GM21515 (cell line): Measurements from ENCODE around the gene KANSL1.
"Not testable (repeated sequence)": the region's sequence is repeated elsewhere in the genome, so short reads cannot be mapped to it uniquely, and the experiment has no call there.

Experiments used
- ATAC-seq: cut with Tn5 transposase; IDR thresholded peaks from one replicate; pipeline ENCODE4 v1.9.1; 2021; ENCODE audit not compliant: unreplicated experiment

Gene KANSL1

DNA sequence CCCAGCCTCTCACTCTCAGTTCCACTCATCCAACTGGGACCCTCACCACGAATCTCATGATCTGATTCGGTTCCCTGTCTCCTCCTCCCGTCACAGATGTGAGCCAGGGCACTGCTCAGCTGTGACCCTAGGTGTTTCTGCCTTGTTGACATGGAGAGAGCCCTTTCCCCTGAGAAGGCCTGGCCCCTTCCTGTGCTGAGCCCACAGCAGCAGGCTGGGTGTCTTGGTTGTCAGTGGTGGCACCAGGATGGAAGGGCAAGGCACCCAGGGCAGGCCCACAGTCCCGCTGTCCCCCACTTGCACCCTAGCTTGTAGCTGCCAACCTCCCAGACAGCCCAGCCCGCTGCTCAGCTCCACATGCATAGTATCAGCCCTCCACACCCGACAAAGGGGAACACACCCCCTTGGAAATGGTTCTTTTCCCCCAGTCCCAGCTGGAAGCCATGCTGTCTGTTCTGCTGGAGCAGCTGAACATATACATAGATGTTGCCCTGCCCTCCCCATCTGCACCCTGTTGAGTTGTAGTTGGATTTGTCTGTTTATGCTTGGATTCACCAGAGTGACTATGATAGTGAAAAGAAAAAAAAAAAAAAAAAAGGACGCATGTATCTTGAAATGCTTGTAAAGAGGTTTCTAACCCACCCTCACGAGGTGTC is 167.6 kb downstream of the KANSL1 start:
- ATAC-seq, result no peak

DNA sequence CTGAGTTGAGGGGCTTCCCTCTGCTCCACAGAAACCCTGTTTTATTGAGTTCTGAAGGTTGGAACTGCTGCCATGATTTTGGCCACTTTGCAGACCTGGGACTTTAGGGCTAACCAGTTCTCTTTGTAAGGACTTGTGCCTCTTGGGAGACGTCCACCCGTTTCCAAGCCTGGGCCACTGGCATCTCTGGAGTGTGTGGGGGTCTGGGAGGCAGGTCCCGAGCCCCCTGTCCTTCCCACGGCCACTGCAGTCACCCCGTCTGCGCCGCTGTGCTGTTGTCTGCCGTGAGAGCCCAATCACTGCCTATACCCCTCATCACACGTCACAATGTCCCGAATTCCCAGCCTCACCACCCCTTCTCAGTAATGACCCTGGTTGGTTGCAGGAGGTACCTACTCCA is 168.2 kb downstream of the KANSL1 start:
- ATAC-seq, result no peak

DNA sequence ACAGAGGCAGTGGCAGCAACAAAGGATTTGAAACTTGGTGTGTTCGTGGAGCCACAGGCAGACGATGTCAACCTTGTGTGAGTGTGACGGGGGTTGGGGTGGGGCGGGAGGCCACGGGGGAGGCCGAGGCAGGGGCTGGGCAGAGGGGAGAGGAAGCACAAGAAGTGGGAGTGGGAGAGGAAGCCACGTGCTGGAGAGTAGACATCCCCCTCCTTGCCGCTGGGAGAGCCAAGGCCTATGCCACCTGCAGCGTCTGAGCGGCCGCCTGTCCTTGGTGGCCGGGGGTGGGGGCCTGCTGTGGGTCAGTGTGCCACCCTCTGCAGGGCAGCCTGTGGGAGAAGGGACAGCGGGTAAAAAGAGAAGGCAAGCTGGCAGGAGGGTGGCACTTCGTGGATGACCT is 168.6 kb downstream of the KANSL1 start:
- ATAC-seq, result no peak

DNA sequence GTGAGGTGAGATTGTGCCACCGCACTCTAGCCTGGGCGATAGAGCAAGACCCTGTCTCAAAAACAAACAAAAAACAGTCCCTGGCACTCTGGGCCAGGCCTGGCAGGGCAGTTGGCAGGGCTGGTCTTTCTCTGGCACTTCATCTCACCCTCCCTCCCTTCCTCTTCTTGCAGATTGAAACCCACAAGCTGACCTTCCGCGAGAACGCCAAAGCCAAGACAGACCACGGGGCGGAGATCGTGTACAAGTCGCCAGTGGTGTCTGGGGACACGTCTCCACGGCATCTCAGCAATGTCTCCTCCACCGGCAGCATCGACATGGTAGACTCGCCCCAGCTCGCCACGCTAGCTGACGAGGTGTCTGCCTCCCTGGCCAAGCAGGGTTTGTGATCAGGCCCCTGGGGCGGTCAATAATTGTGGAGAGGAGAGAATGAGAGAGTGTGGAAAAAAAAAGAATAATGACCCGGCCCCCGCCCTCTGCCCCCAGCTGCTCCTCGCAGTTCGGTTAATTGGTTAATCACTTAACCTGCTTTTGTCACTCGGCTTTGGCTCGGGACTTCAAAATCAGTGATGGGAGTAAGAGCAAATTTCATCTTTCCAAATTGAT is 169.3 kb downstream of the KANSL1 start:
- no peak for ATAC-seq

DNA sequence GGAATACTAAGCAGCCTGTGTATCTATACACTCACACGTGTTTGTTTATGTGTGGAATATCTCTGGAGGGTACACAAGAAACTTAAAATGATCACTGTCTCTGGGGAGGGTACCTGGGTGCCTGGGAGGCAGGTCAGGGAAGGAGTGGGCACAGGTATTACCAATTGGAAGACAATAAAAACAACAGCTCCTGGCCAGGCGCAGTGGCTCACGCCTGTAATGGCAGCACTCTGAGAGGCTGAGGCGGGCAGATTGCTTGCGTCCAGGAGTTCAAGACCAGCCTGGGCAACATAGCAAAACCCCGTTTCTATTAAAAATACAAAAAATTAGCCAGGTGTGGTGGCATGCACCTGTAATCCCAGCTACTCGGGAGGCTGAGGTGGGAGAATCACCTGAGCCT is 169.9 kb downstream of the KANSL1 start:
- not testable (repeated sequence) for ATAC-seq

DNA sequence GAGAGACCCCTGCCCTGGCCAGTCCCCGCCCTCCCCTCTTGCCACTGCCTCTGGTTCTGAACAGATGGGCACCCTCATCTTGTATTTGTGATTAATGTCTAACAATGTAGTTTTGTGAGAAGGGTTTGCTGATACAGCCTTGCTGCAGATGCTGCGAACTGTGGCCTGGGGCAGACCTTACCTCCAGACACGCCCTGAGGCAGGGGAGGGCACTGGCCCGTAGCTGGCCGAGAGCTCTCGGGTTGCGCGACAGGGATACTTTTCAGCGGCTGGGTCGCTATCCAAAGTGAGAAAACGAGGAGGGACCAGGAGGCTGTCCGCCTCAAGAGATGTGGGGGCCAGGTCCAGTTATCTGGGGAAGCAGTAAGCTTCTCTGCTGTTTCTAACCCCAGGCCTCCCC is 172.2 kb downstream of the KANSL1 start:
- ATAC-seq, result no peak

DNA sequence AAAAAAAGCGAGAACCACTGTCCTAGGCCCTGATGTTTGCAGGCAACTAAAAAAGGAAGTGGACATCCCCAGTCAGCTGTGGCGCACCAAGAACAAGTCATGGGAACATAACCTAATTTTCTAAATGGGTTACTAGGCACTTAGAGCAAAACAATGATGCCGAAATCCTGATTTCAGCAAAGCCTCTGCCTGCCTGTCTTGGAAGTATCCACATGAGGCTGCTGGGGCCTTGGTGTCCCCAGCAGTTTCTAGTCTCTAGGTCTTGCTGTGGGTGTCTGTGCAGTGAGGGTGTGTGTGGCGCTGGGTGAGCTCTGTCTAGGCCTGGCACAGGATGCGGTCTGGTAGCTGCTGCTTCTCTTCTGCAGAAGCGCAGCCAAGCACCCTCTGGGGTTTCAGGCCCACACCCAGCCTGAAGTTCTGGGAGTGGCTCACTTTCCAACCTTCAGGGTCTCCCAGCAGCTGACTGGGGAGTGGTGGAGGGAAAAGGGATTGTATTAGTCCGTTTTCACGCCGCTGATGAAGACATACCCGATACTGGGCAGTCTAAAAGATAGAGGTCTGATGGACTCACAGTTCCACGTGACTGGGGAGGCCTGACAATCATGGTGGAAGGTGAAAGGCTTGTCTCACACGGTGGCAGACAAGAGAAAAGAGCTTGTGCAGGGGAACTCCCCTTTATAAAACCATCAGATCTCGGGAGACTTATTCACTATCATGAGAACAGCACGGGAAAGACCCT is 173.0 kb downstream of the KANSL1 start:
- no peak for ATAC-seq

DNA sequence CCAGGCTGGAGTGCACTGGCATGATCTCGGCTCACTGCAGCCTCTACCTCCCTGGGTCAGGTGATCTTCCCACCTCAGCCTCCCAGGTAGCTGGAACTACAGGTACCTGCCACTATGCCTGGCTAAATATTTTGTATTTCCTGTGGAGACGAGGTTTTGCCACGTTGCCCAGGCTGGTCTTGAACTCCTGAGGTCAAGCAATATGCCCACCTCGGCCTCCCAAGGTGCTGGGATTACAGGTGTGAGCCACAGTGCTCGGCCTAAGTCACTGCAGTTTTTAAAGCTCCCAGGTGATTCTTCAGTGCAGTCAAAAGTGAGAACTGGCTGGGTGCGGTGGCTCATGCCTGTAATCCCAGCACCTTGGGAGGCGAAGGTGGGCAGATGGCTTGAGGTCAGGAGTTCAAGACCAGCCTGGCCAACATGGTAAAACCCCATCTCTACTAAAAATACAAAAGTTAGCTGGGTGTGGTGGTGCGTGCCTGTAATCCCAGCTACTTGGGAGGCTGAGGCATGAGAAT is 173.8 kb downstream of the KANSL1 start:
- not testable (repeated sequence) for ATAC-seq

DNA sequence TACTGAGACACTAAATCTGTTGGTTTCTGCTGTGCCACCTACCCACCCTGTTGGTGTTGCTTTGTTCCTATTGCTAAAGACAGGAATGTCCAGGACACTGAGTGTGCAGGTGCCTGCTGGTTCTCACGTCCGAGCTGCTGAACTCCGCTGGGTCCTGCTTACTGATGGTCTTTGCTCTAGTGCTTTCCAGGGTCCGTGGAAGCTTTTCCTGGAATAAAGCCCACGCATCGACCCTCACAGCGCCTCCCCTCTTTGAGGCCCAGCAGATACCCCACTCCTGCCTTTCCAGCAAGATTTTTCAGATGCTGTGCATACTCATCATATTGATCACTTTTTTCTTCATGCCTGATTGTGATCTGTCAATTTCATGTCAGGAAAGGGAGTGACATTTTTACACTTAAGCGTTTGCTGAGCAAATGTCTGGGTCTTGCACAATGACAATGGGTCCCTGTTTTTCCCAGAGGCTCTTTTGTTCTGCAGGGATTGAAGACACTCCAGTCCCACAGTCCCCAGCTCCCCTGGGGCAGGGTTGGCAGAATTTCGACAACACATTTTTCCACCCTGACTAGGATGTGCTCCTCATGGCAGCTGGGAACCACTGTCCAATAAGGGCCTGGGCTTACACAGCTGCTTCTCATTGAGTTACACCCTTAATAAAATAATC is 179.6 kb downstream of the KANSL1 start:
- no peak for ATAC-seq

DNA sequence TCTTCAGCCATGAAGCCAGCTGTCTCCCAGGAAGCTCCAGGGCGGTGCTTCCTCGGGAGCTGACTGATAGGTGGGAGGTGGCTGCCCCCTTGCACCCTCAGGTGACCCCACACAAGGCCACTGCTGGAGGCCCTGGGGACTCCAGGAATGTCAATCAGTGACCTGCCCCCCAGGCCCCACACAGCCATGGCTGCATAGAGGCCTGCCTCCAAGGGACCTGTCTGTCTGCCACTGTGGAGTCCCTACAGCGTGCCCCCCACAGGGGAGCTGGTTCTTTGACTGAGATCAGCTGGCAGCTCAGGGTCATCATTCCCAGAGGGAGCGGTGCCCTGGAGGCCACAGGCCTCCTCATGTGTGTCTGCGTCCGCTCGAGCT is 180.1 kb downstream of the KANSL1 start:
- no peak for ATAC-seq

DNA sequence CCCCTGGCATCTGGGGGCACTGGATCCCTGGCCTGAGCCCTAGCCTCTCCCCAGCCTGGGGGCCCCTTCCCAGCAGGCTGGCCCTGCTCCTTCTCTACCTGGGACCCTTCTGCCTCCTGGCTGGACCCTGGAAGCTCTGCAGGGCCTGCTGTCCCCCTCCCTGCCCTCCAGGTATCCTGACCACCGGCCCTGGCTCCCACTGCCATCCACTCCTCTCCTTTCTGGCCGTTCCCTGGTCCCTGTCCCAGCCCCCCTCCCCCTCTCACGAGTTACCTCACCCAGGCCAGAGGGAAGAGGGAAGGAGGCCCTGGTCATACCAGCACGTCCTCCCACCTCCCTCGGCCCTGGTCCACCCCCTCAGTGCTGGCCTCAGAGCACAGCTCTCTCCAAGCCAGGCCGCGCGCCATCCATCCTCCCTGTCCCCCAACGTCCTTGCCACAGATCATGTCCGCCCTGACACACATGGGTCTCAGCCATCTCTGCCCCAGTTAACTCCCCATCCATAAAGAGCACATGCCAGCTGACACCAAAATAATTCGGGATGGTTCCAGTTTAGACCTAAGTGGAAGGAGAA is 180.6 kb downstream of the KANSL1 start:
- ATAC-seq, result no peak

DNA sequence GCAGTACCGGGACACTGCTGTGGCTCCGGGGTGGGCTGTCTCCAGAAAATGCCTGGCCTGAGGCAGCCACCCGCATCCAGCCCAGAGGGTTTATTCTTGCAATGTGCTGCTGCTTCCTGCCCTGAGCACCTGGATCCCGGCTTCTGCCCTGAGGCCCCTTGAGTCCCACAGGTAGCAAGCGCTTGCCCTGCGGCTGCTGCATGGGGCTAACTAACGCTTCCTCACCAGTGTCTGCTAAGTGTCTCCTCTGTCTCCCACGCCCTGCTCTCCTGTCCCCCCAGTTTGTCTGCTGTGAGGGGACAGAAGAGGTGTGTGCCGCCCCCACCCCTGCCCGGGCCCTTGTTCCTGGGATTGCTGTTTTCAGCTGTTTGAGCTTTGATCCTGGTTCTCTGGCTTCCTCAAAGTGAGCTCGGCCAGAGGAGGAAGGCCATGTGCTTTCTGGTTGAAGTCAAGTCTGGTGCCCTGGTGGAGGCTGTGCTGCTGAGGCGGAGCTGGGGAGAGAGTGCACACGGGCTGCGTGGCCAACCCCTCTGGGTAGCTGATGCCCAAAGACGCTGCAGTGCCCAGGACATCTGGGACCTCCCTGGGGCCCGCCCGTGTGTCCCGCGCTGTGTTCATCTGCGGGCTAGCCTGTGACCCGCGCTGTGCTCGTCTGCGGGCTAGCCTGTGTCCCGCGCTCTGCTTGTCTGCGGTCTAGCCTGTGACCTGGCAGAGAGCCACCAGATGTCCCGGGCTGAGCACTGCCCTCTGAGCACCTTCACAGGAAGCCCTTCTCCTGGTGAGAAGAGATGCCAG is 181.3 kb downstream of the KANSL1 start:
- ATAC-seq, result no peak

DNA sequence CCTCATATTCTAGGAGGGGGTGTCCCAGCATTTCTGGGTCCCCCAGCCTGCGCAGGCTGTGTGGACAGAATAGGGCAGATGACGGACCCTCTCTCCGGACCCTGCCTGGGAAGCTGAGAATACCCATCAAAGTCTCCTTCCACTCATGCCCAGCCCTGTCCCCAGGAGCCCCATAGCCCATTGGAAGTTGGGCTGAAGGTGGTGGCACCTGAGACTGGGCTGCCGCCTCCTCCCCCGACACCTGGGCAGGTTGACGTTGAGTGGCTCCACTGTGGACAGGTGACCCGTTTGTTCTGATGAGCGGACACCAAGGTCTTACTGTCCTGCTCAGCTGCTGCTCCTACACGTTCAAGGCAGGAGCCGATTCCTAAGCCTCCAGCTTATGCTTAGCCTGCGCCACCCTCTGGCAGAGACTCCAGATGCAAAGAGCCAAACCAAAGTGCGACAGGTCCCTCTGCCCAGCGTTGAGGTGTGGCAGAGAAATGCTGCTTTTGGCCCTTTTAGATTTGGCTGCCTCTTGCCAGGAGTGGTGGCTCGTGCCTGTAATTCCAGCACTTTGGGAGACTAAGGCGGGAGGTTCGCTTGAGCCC is 182.5 kb downstream of the KANSL1 start:
- ATAC-seq, result no peak

DNA sequence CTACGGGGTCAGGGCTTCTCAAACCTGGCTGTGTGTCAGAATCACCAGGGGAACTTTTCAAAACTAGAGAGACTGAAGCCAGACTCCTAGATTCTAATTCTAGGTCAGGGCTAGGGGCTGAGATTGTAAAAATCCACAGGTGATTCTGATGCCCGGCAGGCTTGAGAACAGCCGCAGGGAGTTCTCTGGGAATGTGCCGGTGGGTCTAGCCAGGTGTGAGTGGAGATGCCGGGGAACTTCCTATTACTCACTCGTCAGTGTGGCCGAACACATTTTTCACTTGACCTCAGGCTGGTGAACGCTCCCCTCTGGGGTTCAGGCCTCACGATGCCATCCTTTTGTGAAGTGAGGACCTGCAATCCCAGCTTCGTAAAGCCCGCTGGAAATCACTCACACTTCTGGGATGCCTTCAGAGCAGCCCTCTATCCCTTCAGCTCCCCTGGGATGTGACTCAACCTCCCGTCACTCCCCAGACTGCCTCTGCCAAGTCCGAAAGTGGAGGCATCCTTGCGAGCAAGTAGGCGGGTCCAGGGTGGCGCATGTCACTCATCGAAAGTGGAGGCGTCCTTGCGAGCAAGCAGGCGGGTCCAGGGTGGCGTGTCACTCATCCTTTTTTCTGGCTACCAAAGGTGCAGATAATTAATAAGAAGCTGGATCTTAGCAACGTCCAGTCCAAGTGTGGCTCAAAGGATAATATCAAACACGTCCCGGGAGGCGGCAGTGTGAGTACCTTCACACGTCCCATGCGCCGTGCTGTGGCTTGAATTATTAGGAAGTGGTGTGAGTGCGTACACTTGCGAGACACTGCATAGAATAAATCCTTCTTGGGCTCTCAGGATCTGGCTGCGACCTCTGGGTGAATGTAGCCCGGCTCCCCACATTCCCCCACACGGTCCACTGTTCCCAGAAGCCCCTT is 183.3 kb downstream of the KANSL1 start:
- ATAC-seq, result no peak

DNA sequence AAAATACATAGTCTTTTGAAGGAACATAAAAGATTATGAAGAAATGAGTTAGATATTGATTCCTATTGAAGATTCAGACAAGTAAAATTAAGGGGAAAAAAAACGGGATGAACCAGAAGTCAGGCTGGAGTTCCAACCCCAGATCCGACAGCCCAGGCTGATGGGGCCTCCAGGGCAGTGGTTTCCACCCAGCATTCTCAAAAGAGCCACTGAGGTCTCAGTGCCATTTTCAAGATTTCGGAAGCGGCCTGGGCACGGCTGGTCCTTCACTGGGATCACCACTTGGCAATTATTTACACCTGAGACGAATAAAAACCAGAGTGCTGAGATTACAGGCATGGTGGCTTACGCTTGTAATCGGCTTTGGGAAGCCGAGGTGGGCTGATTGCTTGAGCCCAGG is 184.6 kb downstream of the KANSL1 start:
- ATAC-seq, result no peak

DNA sequence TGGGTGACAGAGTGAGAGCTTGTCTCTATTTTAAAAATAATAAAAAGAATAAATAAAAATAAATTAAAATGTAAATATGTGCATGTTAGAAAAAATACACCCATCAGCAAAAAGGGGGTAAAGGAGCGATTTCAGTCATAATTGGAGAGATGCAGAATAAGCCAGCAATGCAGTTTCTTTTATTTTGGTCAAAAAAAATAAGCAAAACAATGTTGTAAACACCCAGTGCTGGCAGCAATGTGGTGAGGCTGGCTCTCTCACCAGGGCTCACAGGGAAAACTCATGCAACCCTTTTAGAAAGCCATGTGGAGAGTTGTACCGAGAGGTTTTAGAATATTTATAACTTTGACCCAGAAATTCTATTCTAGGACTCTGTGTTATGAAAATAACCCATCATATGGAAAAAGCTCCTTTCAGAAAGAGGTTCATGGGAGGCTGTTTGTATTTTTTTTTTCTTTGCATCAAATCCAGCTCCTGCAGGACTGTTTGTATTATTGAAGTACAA is 185.7 kb downstream of the KANSL1 start:
- ATAC-seq, result no peak

DNA sequence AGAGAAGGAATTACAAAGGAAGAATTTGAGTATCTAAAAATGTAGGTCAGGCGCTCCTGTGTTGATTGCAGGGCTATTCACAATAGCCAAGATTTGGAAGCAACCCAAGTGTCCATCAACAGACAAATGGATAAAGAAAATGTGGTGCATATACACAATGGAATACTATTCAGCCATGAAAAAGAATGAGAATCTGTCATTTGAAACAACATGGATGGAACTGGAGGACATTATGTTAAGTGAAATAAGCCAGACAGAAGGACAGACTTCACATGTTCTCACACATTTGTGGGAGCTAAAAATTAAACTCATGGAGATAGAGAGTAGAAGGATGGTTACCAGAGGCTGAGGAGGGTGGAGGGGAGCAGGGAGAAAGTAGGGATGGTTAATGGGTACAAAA is 187.1 kb downstream of the KANSL1 start:
- ATAC-seq, result not testable (repeated sequence)

DNA sequence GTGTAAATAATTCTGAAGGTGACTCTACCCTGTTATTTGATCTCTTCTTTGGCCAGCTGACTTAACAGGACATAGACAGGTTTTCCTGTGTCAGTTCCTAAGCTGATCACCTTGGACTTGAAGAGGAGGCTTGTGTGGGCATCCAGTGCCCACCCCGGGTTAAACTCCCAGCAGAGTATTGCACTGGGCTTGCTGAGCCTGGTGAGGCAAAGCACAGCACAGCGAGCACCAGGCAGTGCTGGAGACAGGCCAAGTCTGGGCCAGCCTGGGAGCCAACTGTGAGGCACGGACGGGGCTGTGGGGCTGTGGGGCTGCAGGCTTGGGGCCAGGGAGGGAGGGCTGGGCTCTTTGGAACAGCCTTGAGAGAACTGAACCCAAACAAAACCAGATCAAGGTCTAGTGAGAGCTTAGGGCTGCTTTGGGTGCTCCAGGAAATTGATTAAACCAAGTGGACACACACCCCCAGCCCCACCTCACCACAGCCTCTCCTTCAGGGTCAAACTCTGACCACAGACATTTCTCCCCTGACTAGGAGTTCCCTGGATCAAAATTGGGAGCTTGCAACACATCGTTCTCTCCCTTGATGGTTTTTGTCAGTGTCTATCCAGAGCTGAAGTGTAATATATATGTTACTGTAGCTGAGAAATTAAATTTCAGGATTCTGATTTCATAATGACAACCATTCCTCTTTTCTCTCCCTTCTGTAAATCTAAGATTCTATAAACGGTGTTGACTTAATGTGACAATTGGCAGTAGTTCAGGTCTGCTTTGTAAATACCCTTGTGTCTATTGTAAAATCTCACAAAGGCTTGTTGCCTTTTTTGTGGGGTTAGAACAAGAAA is 189.1 kb downstream of the KANSL1 start:
- no peak for ATAC-seq
